AG09309 (cell line): ENCODE measurements around the gene SH2B2.

Experiments used
- DNase-seq: peaks from one replicate; pipeline ENCODE4 v3.0.0-alpha.2; 2010; ENCODE audit warnings: low read depth
- H3K4me3 ChIP-seq: 2 replicates; pipeline ENCODE4 v1.5.1; 2011; ENCODE audit warnings: mild to moderate bottlenecking, low read depth, low read length, moderate library complexity; ENCODE audit not compliant: control insufficient read depth
- TF ChIP-seq, protein P1 (sequence below): IDR thresholded peaks from 2 replicates; pipeline ENCODE4 v1.5.1; 2011; ENCODE audit warnings: mild to moderate bottlenecking, low read depth, low read length, inconsistent platforms; ENCODE audit not compliant: insufficient read depth, control insufficient read depth; ENCODE audit errors: missing control alignments

The SH2B2 gene

DNA sequence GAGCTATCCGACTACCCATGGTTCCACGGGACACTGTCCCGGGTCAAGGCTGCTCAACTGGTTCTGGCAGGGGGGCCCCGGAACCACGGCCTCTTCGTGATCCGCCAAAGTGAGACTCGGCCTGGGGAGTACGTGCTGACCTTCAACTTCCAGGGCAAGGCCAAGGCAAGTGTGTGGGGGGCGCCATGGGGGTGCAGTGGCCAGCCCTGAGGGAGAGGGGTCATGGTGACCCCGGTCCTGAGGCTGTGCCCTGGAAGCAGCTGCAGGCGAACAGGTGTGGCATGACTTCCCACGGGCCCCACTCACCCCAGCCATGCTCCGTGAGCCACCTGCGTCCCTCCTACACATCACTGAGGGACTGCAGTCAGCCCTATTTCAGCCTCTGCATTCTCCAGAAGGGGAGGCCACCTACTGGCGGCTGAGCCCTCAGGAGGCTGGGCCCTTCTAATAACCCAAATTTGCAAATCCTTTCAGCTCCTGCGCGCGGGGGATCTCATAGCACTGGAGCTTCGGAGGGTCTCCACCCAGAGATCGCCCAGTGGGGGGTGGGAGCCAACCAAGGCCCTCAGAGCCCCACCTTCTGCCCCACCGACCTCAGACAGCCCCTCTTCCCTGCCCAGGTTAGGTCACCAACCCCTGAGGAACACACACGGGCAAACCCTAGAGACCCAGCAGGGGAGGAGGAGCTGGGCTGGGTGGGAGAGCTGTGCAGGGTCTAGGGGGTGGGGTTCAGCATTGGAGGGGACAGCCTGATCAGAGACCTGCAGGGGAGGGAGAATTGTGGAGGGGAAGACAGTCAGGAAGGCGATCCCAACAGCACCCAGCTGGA lies 30.8 kb downstream of the SH2B2 start:
- DNase-seq: no peak
- no peak overlapping the region for H3K4me3 ChIP-seq
- TF ChIP-seq, protein P1, sequence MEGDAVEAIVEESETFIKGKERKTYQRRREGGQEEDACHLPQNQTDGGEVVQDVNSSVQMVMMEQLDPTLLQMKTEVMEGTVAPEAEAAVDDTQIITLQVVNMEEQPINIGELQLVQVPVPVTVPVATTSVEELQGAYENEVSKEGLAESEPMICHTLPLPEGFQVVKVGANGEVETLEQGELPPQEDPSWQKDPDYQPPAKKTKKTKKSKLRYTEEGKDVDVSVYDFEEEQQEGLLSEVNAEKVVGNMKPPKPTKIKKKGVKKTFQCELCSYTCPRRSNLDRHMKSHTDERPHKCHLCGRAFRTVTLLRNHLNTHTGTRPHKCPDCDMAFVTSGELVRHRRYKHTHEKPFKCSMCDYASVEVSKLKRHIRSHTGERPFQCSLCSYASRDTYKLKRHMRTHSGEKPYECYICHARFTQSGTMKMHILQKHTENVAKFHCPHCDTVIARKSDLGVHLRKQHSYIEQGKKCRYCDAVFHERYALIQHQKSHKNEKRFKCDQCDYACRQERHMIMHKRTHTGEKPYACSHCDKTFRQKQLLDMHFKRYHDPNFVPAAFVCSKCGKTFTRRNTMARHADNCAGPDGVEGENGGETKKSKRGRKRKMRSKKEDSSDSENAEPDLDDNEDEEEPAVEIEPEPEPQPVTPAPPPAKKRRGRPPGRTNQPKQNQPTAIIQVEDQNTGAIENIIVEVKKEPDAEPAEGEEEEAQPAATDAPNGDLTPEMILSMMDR: no peak

DNA sequence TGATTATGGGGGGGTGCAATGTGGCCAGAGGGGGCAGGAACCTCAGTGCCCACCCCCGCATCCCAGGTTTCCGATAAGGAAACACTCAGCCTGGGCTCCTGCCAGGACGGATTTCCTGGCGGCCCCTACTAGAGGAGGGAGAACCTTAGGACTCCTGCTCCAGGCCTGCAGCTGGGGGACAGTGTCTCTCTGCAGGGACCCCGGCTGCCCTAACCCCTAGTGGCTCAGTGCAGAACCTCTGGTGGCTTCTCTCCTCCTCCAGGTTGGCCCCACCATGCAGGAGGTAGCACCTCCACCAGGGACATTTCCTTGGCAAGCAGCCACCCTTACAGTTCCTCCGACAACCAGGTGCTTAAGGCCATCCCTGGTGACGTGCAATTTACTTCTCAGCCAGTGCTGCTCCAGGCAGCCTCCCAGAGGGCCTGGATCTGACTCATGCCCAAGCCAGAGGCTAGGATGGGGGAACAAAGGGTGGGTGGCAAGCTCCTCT lies 31.9 kb downstream of the SH2B2 start:
- TF ChIP-seq, protein P1: no peak
- no peak overlapping the region for H3K4me3 ChIP-seq
- DNase-seq: no peak

DNA sequence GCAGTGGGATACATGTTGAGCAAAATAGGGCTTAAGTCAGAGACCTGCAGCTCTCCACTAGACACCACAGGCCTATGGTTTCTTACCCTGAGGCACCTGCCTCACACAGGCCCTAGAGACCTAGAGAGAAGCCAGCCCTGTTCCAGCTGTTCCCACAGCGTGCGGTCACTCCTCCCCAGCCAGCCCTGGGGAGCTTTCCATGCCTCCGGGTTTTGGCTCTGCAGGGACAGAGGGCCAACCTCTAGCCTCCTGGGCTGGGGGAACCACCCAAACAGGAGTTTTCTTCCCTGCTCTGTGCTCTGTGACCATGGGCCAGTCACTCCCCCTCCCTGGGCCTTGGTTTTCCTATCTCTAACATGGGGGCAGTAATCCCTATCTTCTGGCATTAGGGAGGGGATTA lies 33.0 kb downstream of the SH2B2 start:
- no peak overlapping the region for H3K4me3 ChIP-seq
- DNase-seq: no peak
- TF ChIP-seq, protein P1: no peak

DNA sequence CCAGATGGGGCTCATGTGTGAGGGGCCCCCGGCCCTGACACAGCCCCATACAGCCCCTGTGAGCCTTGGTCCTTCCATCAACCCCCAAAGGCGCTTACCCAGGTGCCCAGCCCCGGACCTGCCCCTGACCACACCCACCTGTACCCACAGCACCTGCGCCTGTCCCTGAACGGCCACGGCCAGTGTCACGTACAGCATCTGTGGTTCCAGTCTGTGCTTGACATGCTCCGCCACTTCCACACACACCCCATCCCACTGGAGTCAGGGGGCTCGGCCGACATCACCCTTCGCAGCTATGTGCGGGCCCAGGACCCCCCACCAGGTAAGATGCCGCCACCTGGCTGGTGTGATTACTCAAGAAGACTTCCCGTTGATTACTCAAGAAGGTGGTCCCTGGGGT lies 33.5 kb downstream of the SH2B2 start:
- TF ChIP-seq, protein P1: no peak
- H3K4me3 ChIP-seq: no peak overlapping the region
- DNase-seq: no peak

DNA sequence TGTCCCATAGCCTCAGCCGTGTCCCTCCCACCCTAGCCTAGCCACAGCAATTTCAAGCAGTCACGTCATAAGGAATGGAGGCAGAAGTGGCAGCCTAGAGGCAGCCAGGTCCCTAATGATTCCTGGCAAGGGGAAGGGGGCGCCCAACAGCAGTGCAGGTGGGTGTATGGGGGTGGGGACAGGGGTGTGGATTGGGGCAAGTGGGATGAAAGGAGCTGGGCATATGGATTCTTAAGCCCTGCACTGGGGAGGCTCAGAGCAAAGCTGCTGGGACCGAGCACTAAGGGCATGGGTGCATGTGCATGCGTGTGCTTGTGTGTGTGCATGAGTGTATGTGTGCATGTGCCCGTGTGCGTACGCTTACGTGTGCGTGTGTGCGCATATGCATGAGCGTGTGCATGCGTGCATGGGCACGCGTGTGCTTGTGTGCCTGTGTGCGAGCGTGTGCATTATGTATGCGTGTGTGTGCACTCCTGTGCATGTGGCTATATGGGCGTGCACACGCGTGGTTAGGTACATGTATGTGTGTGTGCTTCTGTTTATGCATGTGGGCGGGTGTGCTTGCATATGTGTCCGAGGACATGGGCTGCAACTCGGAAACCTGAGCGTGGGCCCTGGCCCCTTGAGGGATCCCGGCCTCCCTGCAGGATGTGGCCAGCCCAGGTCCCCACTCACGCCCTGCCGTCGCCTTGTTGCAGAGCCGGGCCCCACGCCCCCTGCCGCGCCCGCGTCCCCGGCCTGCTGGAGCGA lies 34.1 kb downstream of the SH2B2 start:
- H3K4me3 ChIP-seq: no peak overlapping the region
- TF ChIP-seq, protein P1: no peak
- DNase-seq: no peak

DNA sequence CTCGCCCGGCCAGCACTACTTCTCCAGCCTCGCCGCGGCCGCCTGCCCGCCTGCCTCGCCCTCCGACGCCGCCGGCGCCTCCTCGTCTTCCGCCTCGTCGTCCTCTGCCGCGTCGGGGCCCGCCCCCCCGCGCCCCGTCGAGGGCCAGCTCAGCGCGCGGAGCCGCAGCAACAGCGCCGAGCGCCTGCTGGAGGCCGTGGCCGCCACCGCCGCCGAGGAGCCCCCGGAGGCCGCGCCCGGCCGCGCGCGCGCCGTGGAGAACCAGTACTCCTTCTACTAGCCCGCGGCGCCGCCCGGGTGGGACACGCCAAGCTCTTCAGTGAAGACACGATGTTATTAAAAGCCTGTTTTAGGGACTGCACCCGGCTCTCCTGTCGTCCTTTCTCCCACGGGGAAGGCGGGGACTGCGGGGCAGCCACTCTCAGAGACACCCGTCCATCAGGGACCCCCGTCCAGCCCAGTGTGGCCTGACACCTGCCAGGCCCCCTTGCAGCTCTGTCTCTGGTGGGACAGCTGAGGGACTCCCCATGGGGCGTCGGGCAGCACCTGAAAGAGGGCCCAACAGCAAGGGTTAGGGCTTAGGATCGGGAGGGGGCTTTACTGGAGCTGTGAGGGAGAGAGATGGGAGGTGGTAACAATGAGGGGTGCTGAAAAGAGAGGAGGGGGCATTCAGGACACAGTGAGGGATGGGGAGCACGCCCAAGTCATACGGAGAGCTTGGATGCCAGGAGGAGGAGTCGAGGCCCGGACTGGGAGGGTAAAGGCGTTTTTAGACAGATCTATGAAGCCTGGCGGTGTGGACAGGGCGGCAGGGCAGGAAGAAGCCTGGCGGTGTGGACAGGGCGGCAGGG lies 34.9 kb downstream of the SH2B2 start:
- no peak for DNase-seq
- H3K4me3 ChIP-seq: no peak overlapping the region
- TF ChIP-seq, protein P1: no peak
